IMR-90 (cell line): Measurements from ENCODE around the gene PLCL1. TPM values are rescaled to one million over a fixed set of nuclear protein-coding genes. Genes with fewer than 3 reads are reported as not detected.

Source experiments
- ATAC-seq: fragments of 200-7000 bp; cut with Tn5 transposase; 2 replicates; pipeline ENCODE4 v1.9.1; 2020; ENCODE audit warnings: low read depth, mild to moderate bottlenecking, moderate library complexity
- BruUV-seq: library from RNA; stranded (reverse); fragments of 400-500 nt; replicated peaks from 2 replicates; lab custom pipeline; 2021; lab: Mats Ljungman, UMichigan
- CTCF ChIA-PET: fragments of 300-600 bp; formaldehyde crosslinking; extraction: SDS; loops from one replicate; lab custom pipeline; 2021; ENCODE audit warnings: antibody characterized with exemption; lab: Yijun Ruan, JAX
- POLR2A ChIA-PET: fragments of 300-600 bp; sonication (Branson Sonifier 250); formaldehyde crosslinking; loops from one replicate; lab custom pipeline; 2022; ENCODE audit warnings: antibody characterized with exemption; ENCODE audit not compliant: unreplicated experiment; lab: Charles Lee
- DNase-seq: peaks from one replicate; pipeline ENCODE4 v3.0.0; 2013
- H2AFZ ChIP-seq: replicated peaks from 2 replicates; pipeline ENCODE3; 2013; ENCODE audit warnings: low read length, mild to moderate bottlenecking; ENCODE audit not compliant: poor library complexity
- H2AK5ac ChIP-seq: 2 replicates; pipeline ENCODE4 v1.6.1; 2013; ENCODE audit warnings: low read depth, low read length, inconsistent platforms
- H2AK9ac ChIP-seq: replicated peaks from 2 replicates; pipeline ENCODE3; 2013; ENCODE audit warnings: mild to moderate bottlenecking, low read depth, low read length, moderate library complexity; ENCODE audit not compliant: poor library complexity
- H2BK120ac ChIP-seq: 2 replicates; pipeline ENCODE4 v1.6.1; 2013; ENCODE audit warnings: low read depth, low read length, inconsistent platforms
- H2BK15ac ChIP-seq: 3 replicates; pipeline ENCODE4 v1.6.1; 2013; ENCODE audit warnings: low read depth, low read length, inconsistent platforms
- H2BK20ac ChIP-seq: 2 replicates; pipeline ENCODE4 v1.6.1; 2013; ENCODE audit warnings: low read depth, mild to moderate bottlenecking, inconsistent platforms, low read length, moderate library complexity
- H2BK5ac ChIP-seq: 2 replicates; pipeline ENCODE4 v1.6.1; 2013; ENCODE audit warnings: mild to moderate bottlenecking, low read depth, low read length, inconsistent platforms; ENCODE audit not compliant: poor library complexity, severe bottlenecking
- H3K14ac ChIP-seq: replicated peaks from 2 replicates; pipeline ENCODE4 v1.6.1; 2013; ENCODE audit warnings: low read depth, low read length, inconsistent platforms
- H3K18ac ChIP-seq: 2 replicates; pipeline ENCODE4 v1.6.1; 2013; ENCODE audit warnings: low read depth, low read length, control low read depth
- H3K23ac ChIP-seq: 2 replicates; pipeline ENCODE4 v1.6.1; 2013; ENCODE audit warnings: low read depth, low read length, inconsistent platforms
- H3K27ac ChIP-seq: 2 replicates; pipeline ENCODE4 v1.5.1; 2013; ENCODE audit warnings: mild to moderate bottlenecking, control low read depth, low read length; ENCODE audit not compliant: insufficient read depth
- H3K27me3 ChIP-seq: 2 replicates; pipeline ENCODE4 v1.6.1; 2013; ENCODE audit warnings: low read length; ENCODE audit not compliant: control insufficient read depth, insufficient read depth
- H3K36me3 ChIP-seq: 2 replicates; pipeline ENCODE4 v1.6.1; 2013; ENCODE audit warnings: low read length, mixed read lengths; ENCODE audit not compliant: control insufficient read depth, insufficient read depth
- H3K4ac ChIP-seq: 2 replicates; pipeline ENCODE4 v1.6.1; 2013; ENCODE audit warnings: low read depth, low read length, inconsistent platforms
- H3K4me1 ChIP-seq: 2 replicates; pipeline ENCODE4 v1.6.1; 2013; ENCODE audit warnings: low read length, mixed read lengths; ENCODE audit not compliant: control insufficient read depth, insufficient read depth
- H3K4me2 ChIP-seq: 2 replicates; pipeline ENCODE4 v1.6.1; 2013; ENCODE audit warnings: low read depth, mild to moderate bottlenecking, control low read depth, low read length, moderate library complexity
- H3K4me3 ChIP-seq: 2 replicates; pipeline ENCODE4 v1.5.1; 2013; ENCODE audit warnings: low read depth, mild to moderate bottlenecking, control low read depth, low read length, moderate library complexity; ENCODE audit not compliant: insufficient read depth
- H3K56ac ChIP-seq: 2 replicates; pipeline ENCODE4 v1.6.1; 2013; ENCODE audit warnings: low read length, inconsistent platforms; ENCODE audit not compliant: insufficient read depth; ENCODE audit errors: extremely low read depth
- H3K79me1 ChIP-seq, 2 experiments: 2 replicates each; pipeline ENCODE4 v1.6.1; 2013; ENCODE audit warnings: low read length in 2 of 2, inconsistent platforms in 1 of 2, low read depth in 1 of 2
- H3K9ac ChIP-seq: 2 replicates; pipeline ENCODE4 v1.6.1; 2013; ENCODE audit warnings: low read depth, low read length, control low read depth
- H3K9me1 ChIP-seq: 2 replicates; pipeline ENCODE4 v1.6.1; 2013; ENCODE audit warnings: low read length, inconsistent platforms; ENCODE audit not compliant: insufficient read depth
- H3K9me3 ChIP-seq: 2 replicates; pipeline ENCODE4 v1.6.1; 2013; ENCODE audit warnings: low read length; ENCODE audit not compliant: control insufficient read depth, insufficient read depth
- H4K20me1 ChIP-seq: 2 replicates; pipeline ENCODE4 v1.6.1; 2013; ENCODE audit warnings: low read length, inconsistent platforms; ENCODE audit not compliant: insufficient read depth
- H4K5ac ChIP-seq: 2 replicates; pipeline ENCODE4 v1.6.1; 2013; ENCODE audit warnings: mild to moderate bottlenecking, low read depth, low read length, control low read depth
- H4K8ac ChIP-seq, 2 experiments: 2 replicates each; pipeline ENCODE4 v1.6.1; 2013; ENCODE audit warnings: low read depth in 2 of 2, low read length in 2 of 2, control low read depth in 1 of 2, inconsistent platforms in 1 of 2
- H4K91ac ChIP-seq: 2 replicates; pipeline ENCODE4 v1.6.1; 2013; ENCODE audit warnings: low read depth, low read length, inconsistent platforms; ENCODE audit not compliant: insufficient read depth
- CHD1 ChIP-seq: IDR thresholded peaks from 2 replicates; pipeline ENCODE4 v1.6.1; 2012; ENCODE audit warnings: low read depth, low read length, improper control_type of control experiment
- FOS ChIP-seq: fragments of 150-350 bp; IDR thresholded peaks from 2 replicates; pipeline ENCODE4 v1.6.1; 2016; ENCODE audit warnings: low read depth, low read length
- MAFK ChIP-seq: IDR thresholded peaks from 2 replicates; pipeline ENCODE4 v1.6.1; 2012; ENCODE audit warnings: low read depth, low read length, improper control_type of control experiment
- POLR2A ChIP-seq: IDR thresholded peaks from 2 replicates; pipeline ENCODE4 v1.6.1; 2012; ENCODE audit warnings: mild to moderate bottlenecking, low read depth, low read length
- RCOR1 ChIP-seq: IDR thresholded peaks from 2 replicates; pipeline ENCODE4 v1.6.1; 2012; ENCODE audit warnings: mild to moderate bottlenecking, low read length, improper control_type of control experiment; ENCODE audit not compliant: insufficient replicate concordance
- SMC3 ChIP-seq: fragments of 150-350 bp; IDR thresholded peaks from 2 replicates; pipeline ENCODE4 v1.6.1; 2016; ENCODE audit warnings: low read depth, mild to moderate bottlenecking, antibody characterized with exemption, low read length, moderate library complexity
- dilution Hi-C: fragments of 300-500 bp; cut with HindIII; formaldehyde crosslinking; loops from one replicate; pipeline ENCODE4 v1.14.3; 2018; ENCODE audit warnings: low sequenced_read_pairs; ENCODE audit not compliant: unreplicated experiment
- in situ Hi-C: fragments of 300-500 bp; cut with MboI; formaldehyde crosslinking; loops from 3 replicates; pipeline ENCODE4 v1.14.3; 2019; ENCODE audit warnings: low sequenced_read_pairs, inconsistent platforms, mixed read lengths
- intact Hi-C: fragments of 100-400 bp; cut with micrococcal nuclease; formaldehyde crosslinking; loops from 2 replicates; pipeline ENCODE4 v1.10.0; 2022
- polyA plus RNA-seq, 3 experiments: library from polyadenylated mRNA; depleted of rRNA; stranded (reverse); fragments of >200 nt; gene quantifications; 2 replicates each; pipeline ENCODE4 v1.2.3, GENCODE V29; 2012; ENCODE audit warnings: low replicate concordance in 1 of 3
- total RNA-seq: library from RNA; depleted of rRNA; stranded (reverse); fragments of >200 nt; gene quantifications from 2 replicates; pipeline ENCODE4 v1.2.3, GENCODE V29; 2012
- TF ChIP-seq, protein P1 (sequence below): conservative IDR thresholded peaks from 2 replicates; pipeline ENCODE4 v1.5.1; 2012; ENCODE audit warnings: mild to moderate bottlenecking, low read depth, low read length, improper control_type of control experiment

PLCL1 gene
- total and polyA plus RNA-seq, 2 of the 4 experiments (the other 2 are of a cell fraction), result 0.14 to 0.18 TPM

- no peak overlapping the region for H3K4me3 ChIP-seq
- dilution Hi-C loops, result no loop called here
- ATAC-seq, result no peak
Measured at GRCh38 chr2:198115201-198115600, 310.8 kb downstream of the PLCL1 start.

More at GRCh38 chr2:198115201-198115600, 310.8 kb downstream of the PLCL1 start:
- no peak overlapping the region for H2BK20ac ChIP-seq
- H4K20me1 ChIP-seq, result no peaks in the 10 kb centered on the region
- H2AK9ac ChIP-seq, result no peak overlapping the region
- H3K27ac ChIP-seq, result no peak overlapping the region
- H2BK5ac ChIP-seq, result no peak overlapping the region
- no peak overlapping the region for H3K56ac ChIP-seq
- no peak overlapping the region for H3K23ac ChIP-seq
- ChIA-PET POLR2A (no interaction called here), CTCF (no interaction called here)
- in situ Hi-C loops (no loop called here), intact Hi-C loops (no loop called here)
- H3K4me1 ChIP-seq, result no peaks in the 10 kb centered on the region
- no peak overlapping the region for H2BK120ac ChIP-seq
- H3K9ac ChIP-seq, result no peak overlapping the region
- H4K91ac ChIP-seq, result no peak overlapping the region
- H3K18ac ChIP-seq, result no peak overlapping the region
- H3K79me1 ChIP-seq, result no peaks in the 10 kb centered on the region
- H3K4ac ChIP-seq, result no peak overlapping the region
- H3K4me2 ChIP-seq, result no peak overlapping the region
- H2AFZ ChIP-seq, result no peak overlapping the region
- H3K9me3 ChIP-seq, result no peaks in the 10 kb centered on the region
- H2BK15ac ChIP-seq, result no peak overlapping the region
- TF ChIP-seq MAFK, result no peak
- TF ChIP-seq POLR2A, result no peak
- TF ChIP-seq RCOR1, result no peak
- no peak for TF ChIP-seq SMC3
- TF ChIP-seq, protein P1, sequence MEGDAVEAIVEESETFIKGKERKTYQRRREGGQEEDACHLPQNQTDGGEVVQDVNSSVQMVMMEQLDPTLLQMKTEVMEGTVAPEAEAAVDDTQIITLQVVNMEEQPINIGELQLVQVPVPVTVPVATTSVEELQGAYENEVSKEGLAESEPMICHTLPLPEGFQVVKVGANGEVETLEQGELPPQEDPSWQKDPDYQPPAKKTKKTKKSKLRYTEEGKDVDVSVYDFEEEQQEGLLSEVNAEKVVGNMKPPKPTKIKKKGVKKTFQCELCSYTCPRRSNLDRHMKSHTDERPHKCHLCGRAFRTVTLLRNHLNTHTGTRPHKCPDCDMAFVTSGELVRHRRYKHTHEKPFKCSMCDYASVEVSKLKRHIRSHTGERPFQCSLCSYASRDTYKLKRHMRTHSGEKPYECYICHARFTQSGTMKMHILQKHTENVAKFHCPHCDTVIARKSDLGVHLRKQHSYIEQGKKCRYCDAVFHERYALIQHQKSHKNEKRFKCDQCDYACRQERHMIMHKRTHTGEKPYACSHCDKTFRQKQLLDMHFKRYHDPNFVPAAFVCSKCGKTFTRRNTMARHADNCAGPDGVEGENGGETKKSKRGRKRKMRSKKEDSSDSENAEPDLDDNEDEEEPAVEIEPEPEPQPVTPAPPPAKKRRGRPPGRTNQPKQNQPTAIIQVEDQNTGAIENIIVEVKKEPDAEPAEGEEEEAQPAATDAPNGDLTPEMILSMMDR, result no peak
- TF ChIP-seq CHD1, result no peak
- TF ChIP-seq FOS, result no peak
- H3K27me3 ChIP-seq, result no peaks in the 10 kb centered on the region
- no peak overlapping the region for H2AK5ac ChIP-seq
- no peak for DNase-seq
- H4K8ac ChIP-seq, result no peak overlapping the region
- H4K5ac ChIP-seq, result no peak overlapping the region
- H3K14ac ChIP-seq, result no peak overlapping the region
- BruUV-seq, result no TSS peak
- no peaks in the 10 kb centered on the region for H3K9me1 ChIP-seq
- H3K36me3 ChIP-seq, result no peaks in the 10 kb centered on the region
